ENCODE measurements around the gene SERPINF2.
A peak's percentile ranks its signal among the peaks of the same experiment; 100 is the strongest.
"Not testable (repeated sequence)": the region's sequence is repeated elsewhere in the genome, so short reads cannot be mapped to it uniquely, and the experiment has no call there.

SERPINF2 gene

GRCh38 chr17:1762233-1762900 lies 19.7 kb downstream of the SERPINF2 start:
- peak in 1 of 58 donors; percentile 40 for DNase-seq

DNA sequence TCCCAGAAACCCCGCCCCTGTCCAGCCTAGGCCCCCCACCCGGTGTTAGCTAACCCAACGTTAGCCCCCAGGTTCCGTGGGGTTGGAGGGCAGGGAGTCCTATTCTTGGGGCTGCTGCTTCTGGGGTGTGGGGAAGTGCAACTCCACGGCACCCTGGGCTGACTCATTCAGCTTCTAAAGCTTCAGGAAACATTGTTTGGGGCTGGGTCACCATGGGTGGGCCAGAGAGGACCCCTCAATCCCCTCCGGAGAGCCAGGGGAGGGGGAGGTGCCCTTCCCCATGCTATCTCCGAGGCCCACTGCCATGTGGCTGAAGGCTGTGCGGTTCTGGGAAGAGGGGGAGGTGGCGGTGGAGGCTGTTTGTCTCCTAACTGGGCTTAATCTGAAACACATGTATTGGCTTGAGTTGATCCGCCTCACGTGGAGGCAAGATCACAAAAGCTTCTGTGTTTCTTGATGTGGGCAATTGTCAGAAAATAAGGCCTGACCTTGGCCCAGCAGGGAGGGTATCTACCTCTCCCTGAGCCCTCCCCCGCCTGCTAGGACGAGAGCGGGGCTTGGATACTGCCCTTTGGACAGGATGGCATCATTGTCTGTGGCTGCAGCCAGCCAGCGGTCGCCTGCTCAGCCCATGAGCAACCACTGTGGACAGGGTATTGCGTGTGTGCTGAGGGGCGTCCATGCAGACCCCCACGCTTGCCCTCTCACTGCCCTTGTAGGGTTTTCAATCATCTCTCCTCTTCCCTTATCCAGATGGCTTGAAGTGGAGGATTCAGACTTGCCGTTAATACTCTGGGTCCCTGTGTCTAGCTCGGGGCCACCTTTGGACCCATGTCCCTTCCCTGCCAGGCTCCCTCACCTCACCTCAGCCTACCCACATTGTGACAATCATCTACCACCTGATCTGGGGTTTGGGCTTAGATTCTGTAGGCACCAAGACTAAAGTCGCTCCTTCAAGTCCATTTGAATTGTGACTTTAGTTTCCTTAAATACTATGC lies 20.5 kb downstream of the SERPINF2 start:
- peak in 2 of 58 donors; percentile 37 to 54 for DNase-seq

DNA sequence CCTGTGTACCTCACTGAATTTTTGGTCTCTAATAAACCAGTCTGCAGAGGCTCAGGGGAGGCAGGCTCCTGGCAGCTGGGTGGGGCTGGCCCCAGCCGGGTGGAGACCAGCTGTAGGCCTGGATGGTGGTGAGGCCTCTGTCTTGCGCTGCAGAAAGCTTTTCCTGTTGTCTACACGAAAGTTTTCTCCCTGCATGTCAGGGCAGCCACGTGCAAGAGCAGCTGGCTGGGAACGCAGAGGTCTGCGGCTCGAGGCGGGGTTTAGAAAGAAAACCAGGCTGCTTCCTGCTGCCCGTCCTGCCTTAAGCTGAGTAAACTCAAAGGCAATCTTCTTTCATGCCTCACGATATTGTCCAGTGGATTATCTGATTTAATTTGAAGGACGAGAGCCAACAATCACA lies 21.6 kb downstream of the SERPINF2 start:
- peak in 5 of 58 donors; percentile 12 to 56 (median 29) for DNase-seq

DNA sequence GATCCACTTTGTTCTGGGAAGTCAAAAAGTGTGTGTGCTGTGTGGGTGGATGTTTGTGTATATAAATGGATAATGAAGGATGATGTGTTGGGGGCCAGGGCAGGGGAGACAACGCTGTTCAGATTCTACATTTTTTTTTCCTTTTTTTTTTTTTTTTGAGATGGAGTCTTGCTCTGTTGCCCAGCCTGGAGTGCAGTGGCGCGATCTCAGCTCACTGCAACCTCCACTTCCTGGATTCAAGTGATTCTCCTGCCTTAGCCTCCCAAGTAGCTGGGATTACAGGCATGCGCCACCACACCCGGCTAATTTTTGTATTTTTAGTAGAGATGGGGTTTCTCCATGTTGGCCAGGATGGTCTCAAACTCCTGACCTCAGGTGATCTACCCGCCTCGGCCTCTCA lies 22.0 kb downstream of the SERPINF2 start:
- DNase-seq = not testable (repeated sequence)

DNA sequence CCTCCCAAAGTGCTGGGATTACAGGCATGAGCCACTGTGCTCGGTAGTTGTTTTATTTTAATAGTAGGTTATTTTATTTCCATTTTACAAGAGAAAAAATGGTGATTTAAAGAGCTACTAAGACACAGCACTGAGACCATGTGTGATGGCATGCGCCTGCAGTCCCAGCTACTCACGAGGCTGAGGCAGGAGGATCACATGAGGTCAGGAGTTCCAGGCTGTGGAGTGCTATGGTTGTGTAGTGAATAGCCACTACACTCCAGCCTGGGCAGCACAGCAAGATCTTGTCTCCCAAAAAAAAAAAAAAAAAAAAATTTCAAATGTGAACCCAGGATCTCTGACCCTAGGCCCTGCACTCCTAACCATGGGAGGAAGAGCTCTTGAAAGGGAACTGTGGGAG lies 22.9 kb downstream of the SERPINF2 start:
- DNase-seq = no peak

GRCh38 chr17:1766382-1767135 lies 23.9 kb downstream of the SERPINF2 start:
- peak in 10 of 58 donors; percentile 14 to 47 (median 28) for DNase-seq

- no peak for DNase-seq
These were observed 24.7 kb downstream of the SERPINF2 start for GRCh38 chr17:1767358-1767757.

DNA sequence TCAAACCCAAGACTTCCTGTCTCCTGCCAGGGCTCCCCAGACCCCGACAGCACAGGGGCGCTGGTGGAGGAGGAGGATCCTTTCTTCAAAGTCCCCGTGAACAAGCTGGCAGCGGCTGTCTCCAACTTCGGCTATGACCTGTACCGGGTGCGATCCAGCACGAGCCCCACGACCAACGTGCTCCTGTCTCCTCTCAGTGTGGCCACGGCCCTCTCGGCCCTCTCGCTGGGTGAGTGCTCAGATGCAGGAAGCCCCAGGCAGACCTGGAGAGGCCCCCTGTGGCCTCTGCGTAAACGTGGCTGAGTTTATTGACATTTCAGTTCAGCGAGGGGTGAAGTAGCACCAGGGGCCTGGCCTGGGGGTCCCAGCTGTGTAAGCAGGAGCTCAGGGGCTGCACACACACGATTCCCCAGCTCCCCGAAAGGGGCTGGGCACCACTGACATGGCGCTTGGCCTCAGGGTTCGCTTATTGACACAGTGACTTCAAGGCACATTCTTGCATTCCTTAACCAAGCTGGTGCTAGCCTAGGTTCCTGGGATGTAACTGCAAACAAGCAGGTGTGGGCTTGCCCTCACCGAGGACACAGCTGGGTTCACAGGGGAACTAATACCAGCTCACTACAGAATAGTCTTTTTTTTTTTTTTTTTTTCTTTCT lies 27.3 kb downstream of the SERPINF2 start:
- no peak for DNase-seq

- not testable (repeated sequence) for DNase-seq
These were observed 30.5 kb downstream of the SERPINF2 start for GRCh38 chr17:1773000-1773695.

- DNase-seq = no peak
These were observed 31.1 kb downstream of the SERPINF2 start for GRCh38 chr17:1773696-1774181.

DNA sequence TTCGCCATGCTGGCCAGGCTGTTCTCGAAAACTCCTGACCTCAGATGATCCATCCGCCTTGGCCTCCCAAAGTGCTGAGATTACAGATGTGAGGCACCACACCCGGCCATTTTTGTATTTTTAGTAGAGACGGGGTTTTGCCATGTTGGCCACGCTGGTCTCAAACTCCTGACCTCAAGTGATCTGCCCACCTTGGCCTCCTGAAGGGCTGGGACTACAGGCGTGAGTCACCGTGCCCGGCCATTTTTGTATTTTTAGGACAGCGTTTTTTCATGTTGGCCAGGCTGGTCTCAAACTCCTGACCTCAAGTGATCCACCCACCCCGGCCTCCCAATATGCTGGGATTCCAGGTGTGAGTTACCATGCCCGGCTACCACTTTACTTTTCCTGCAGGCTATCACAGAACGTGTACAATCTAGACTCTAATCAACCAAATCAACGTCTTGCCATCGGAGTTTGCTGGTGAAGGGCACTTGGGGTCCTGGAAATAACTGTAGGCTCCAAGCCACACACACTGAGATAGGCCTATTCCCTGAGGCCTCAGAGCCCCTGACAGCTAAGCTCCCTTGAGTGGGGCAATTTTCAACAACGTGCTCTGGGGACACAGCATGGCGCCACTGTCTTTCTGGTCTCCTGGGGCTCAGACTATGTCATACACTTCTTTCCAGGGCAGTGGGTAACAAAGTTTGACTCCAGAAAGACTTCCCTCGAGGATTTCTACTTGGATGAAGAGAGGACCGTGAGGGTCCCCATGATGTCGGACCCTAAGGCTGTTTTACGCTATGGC lies 31.9 kb downstream of the SERPINF2 start:
- DNase-seq = no peak

DNA sequence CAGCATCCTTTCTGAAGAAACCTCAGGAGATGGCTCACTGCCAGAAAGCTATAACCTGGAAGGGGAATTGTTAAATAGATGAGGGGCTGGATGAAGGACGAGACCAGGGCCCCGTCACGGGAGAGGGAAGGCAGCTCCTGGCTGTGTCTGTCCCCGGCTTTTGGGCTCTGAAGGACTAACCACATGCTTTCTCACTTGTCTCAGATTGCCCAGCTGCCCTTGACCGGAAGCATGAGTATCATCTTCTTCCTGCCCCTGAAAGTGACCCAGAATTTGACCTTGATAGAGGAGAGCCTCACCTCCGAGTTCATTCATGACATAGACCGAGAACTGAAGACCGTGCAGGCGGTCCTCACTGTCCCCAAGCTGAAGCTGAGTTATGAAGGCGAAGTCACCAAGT lies 33.7 kb downstream of the SERPINF2 start:
- no peak for DNase-seq

- no peak for DNase-seq
These were observed 34.2 kb downstream of the SERPINF2 start for GRCh38 chr17:1776857-1777256.

- no peak for DNase-seq
These were observed 37.0 kb downstream of the SERPINF2 start for GRCh38 chr17:1779571-1780131.

DNA sequence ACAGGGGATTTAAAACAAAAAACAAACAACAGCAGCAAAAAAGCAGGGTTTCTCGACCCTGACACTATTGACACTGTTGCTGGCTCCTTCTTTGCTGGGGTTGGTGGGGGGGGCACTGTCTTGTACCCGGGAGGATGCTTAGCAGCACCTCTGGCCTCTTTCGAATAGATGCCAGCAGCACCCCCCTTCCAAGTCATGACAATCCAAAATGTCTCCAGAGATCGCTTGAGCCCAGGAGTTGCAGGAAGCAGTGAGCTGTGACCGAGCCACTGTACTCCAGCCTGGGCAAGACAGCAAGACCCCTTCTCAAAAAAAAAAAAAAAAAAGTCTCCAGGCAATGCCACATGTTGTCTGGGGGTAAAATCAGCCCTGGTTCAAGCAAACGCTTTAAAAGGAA lies 39.5 kb downstream of the SERPINF2 start:
- no peak for DNase-seq

DNA sequence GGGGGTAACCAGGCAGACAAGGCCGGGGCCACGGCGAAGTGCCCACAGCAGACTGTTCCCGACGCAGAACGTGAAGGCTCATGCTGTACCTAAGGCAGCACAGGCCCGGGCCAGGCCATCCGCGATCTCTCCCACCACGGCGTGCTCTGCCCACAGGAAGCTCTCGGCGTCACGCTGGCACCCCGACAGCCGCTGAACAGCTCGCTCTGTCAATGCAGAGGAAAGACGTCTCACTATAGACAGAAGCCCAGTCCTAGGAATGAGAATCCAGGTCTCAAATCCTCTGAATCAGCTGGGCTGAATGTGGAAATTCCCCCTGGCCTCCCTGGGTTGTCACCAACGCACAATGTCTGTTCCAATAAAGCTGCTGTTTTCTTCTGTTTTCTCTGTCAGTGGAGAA lies 40.6 kb downstream of the SERPINF2 start:
- no peak for DNase-seq

GRCh38 chr17:1783834-1784611 lies 41.4 kb downstream of the SERPINF2 start:
- DNase-seq = peak in 16 of 58 donors; percentile 18 to 63 (median 32)

DNA sequence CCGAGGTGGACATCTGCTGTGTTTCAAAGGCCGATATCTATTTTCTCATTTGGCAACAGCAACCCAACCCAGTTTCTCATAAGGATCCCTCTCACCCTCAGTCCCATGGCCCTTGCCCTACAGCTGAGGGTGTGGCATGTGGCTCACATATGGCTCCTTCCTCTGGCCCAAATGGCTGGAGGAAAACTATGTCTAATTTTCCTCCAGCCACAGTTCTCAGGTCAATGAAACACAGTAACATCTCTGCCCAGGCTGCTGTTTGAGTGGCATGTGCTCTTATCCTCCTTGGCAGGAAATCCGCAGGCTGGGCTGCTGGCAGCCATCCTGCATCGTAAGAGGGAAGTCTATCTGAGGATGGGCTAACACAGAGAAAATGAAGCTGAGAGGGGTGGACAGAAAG lies 43.3 kb downstream of the SERPINF2 start:
- peak in 2 of 58 donors; percentile 6 to 17 for DNase-seq
